ENCODE measurements around the gene PTPRE.

GRCh38 chr10:128055061-128055868 lies 148.4 kb downstream of the PTPRE start:
- TF ChIP-seq CTCF (IDR thresholded peaks at IDR 0.05), result no peak
- TF ChIP-seq POLR2A (IDR thresholded peaks at IDR 0.05), result no peak
